ENCODE results near the gene TMEM240.
"Not testable (repeated sequence)": the region's sequence is repeated elsewhere in the genome, so short reads cannot be mapped to it uniquely, and the experiment has no call there.

Gene TMEM240

DNA sequence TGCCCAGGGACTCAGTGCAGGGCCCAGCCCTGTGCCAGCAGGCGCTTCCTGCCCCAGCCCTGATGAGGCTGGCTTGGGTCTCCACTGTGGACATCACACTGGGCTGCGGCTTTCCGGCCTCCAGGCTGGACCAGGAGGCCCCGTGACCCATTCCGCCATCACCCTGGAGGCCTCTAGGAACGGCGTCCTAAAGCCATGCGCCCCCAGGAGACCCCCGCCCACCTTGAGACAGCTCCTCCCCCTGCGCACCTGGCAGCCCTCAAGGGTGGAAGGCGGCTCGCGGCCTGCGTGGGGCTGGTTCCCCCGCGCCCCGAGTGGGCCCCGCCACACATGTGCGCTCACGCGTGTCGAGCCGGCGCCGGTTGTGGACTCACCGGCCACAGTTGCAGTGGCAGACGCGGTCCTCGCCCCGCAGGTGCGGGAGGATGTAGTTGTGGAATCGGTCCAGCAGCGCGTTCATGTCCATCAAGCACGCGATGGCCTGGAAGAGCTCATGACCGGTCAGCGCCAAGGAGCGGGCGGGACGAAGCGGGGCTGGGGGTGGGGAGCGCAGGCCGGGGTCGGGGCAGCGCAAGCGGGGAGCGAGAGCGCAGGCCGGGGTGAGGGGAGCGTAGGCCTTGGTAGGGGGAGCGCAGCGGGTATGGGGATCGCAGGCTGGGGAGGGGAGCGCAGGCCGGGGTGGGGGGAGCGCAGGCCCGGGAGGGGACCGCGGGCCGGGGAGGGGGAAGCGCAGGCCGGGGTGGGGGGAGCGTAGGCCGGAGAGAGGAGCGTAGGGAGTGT lies 924 bp downstream of the TMEM240 start:
- no peak for DNase-seq

DNA sequence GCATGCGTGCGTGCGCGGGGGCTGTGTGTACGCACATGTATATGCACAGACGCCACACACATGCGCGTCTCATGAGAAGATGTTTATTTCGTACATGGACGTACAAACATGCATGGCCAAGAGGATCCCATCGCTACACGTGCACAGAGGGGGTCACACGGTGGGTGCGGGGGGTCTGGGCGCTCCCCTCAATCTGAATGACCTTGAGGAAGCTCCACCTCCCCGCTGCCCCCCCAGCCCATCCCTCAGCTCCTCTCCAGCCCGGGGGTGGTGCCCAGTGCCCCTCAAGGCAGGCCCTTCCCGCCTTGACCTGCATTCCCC lies 1.5 kb downstream of the TMEM240 start:
- DNase-seq: no peak

DNA sequence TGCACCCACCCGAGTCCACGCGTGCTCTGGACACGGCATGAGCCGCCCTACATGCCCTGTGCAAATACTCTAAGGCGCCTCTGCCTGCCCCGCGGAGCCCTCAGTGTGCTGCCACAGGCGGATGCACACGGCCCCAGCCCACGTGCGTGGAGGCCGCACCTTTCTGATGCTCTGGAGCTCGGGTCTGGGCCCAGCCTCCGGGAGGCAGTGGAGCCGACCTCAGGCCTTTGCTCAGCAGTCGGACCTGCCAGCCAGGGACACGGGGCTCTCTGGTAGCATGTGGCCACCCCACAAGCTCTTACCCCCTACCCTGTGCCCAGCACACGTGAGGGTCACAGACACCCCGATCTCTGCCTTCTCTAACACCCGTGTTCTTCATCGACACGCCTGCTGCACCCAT lies 2.1 kb downstream of the TMEM240 start:
- no peak for DNase-seq

DNA sequence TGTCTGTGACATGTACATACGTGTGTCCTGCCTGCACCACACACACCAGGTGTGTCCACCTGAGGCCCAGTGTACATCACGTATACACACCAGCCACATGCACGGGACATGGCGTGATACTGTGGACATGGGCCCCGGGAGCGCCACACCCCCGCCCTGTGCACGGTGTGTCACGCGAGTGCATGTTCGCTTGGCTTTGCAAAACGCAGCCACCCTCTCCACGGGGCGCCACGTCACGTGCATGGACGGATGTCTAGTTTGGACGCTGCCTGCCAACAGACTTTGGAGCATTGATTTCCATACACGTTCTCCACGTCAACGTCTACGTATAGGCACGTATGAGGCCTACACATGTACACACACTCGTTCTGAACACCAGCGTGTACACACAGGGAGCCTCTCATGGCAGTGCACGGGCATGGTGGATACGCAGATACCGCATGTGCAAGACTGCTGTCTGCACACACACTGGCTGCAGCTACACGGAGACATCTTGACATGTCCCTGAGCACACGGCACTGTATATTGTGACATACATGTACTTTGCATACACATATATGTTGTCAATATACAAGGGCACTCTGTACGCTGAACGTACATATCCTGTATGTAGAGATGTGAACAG lies 2.7 kb downstream of the TMEM240 start:
- DNase-seq: no peak

DNA sequence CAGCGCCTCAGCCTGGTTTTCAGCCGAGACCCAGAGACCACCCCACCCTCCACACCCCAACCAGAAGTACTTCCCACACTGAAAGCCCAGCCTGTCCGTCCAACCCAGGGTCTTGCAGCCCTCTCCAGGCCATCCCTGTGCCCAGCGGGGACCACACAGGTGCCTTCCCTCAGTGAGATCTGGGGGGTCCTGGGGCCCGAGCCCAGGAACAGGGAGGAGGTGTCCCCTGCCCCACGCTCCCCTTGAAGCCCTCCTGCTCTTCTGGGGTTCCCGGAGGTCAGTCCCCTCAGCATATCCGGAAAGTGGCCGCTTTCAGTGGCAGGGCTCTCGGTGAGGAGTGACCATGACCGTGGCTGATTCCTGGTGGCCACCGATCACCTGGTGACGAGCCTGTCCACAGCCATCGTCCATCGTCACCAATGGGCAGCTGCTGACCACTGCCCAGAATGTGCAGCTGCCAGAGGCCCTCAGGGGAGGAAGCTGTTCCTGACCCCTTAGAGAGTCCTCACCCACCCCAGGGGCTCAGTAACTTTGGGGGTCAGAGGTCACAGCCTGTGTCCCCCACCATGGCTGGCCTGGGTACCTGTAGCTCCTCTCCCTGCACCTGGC lies 3.4 kb downstream of the TMEM240 start:
- DNase-seq: no peak

DNA sequence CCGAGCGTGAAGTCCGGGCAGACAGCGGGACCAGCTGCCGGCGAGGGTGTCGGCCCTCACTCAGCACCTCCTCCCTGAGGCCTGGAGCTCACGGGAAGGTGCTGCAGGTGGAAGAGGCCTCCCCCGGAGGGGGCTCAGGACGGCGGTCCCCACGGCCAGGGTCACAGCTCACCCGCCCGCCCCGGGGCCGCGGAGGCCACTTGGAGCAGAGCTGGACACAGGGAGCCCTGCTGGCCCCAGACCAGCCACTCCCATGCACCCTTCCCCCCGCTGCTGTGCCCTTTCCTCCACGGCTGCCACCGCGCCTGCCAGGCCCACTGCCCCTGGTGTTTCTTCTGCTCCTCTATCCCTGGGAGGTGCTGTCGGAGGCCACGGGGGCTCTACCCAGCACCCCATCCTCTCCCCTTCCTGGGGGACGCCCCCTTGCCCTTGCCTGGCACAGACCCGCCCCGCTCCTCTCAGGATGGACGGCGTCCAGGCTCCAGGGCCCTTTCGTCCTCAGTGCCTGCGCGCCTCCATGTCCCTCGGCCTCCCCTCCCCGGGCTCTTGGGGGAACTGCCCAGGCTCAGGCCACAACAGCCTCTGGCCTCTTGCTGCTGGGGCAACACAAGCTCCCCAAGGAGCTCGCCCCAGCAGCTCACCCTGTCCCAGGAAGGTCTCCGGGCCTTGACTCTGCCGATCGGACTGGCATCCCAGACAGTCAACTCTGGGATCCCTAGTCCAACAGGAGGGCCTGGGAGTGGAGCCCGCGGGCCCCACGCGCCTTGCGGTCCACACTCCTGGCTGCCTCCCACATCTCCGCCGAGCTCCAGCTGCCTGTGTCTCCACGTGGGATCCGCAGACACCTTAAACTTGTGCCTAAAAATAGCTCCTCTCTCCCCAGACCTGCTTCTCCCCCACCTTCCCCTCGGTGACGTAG lies 4.1 kb downstream of the TMEM240 start:
- DNase-seq: no peak

DNA sequence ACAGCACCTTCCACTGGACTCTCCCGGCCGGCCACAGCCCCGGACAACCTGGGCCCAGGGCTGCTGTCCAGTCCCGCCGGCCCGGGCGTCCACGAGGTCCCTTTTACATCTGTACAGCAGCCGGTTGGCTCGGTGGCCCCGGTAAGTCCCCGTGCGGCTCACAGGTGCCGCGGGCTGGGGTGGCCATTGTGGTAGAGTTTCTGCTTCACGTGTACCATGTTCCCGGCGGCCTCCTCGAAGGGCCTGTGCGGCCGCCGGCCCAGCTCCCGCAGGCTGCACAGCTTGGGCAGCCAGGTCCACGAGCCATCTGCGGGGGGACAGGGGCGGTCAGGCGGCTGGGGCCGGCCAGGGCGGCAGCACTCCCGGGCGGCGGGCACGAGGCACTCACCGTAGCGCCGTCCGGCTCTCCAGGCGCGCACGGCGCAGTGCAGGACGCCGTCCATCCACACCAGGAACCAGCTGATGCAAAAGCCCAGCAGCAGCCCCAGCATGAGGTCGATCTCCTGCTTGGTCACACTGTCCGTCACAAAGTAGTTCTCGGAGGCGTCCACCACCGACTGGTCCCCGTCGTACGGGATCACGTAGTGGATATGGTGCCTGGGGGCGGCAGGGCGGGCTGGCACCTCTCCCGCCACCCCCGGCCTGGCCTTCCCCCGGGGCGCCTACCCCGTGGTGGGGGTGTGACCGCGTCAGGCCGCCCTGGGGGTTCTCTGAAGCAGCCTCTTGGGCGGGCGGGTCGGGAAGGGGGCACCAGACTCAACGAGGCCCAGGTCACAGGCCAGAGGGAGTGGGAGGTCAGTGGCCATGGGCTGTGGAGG lies 5.0 kb downstream of the TMEM240 start:
- DNase-seq: no peak

DNA sequence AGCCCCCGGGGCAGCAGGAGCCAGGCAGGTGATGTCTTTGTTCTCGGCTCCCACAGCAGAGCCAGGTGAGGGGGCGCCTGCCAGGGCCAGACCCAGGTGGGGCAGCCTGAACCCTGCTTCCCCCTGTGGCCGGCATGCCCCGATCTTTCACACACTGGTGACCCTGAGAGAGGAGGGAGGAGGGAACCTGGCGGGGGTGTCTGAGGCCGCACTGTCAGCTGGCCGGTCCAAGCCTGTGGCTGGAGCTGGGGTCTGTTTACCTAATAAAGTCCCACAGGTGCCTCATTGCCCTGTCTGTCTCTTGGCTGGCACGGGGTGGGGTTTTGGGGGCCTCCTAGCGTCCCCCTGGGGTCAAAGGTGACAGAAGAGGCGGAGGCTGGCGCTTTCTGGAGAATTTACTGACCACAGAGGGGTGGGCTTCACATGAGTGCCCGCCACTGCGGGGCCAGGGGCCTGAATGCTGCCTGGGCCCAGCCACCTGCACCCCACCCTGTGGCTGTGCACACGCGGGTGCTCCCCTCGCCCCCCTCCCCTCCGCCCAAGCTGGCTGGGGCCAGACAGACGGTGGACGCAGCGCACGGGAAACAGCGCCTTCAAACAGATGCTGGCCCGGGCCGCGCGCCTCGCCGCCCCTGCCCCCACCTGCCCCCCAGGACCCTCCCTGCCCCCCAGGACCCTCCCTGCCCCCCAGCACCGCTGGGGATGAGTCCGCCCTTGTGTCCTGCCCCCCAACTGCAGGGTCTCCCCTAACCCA lies 5.8 kb downstream of the TMEM240 start:
- no peak for DNase-seq

DNA sequence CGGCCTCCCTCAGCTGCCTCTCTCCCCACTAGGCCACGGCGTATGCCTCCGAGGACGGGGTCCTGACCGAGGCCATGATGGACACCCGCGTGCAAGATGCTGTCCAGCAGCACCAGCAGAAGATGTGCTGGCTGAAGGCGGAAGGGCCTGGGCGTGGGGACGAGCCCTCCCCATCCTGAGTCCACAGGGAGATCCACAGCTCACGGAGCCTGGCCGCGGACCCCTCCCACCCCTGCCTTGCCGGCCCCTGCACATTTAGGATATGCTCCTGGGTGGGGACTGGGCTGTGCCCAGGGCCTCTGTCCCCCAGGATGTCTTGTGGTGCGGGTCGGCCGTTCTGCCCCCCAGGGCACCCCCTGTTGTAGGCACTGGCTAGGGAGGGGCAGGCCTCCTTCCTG lies 6.5 kb downstream of the TMEM240 start:
- not testable (repeated sequence) for DNase-seq

DNA sequence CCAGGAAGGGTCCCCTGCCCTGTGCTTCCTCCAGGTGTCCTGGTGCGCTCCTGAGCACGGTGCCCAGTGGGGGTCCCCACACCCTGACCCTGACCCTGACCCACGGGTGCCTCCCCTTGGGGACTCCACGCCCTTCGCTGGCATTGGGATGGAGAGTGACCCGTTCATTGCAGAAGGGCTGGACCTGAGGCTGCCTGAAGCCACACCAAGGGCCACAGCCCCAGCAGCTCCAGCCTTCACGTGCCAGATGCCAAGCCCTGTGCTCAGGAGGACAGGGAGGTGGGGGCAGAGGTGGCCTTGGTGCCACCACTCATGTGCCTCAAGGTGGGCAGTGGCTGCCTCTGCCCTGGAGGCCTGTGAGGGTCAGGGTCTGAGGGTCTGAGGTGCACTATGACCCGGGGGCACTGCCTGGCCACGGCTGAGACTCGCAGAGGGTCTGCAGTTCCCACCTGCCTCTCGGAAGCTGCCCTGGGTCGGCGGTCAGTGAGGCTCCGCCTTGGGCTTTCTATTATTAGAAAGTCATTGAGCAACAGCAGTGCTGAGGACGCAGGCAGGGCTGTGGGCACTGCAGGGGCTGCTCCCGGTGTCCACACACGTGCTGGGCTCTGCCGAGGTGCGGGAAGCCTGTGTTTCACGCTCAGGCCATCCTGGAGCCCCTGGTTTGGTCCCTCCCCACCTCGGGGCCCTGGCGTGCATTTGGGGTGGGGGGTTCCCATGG lies 7.1 kb downstream of the TMEM240 start:
- not testable (repeated sequence) for DNase-seq

DNA sequence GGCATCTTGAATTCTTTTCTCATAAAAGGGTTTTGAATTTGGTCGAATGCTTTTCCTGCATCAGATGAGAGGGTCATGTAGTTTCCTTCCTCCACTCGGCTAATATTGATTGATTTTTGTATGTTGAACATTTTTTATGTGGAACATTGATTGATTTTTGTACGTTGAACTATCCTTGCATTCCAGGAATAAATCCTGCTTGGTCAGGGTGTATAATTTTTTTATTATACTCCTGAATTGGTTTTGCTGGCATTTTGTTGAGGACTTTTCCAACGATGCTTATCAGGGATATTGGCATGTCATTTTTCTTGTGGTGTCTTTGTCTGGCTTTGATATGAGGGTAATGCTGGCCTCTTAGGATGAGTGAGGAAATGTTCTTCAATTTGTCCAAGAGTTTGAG lies 8.5 kb downstream of the TMEM240 start:
- DNase-seq: no peak

DNA sequence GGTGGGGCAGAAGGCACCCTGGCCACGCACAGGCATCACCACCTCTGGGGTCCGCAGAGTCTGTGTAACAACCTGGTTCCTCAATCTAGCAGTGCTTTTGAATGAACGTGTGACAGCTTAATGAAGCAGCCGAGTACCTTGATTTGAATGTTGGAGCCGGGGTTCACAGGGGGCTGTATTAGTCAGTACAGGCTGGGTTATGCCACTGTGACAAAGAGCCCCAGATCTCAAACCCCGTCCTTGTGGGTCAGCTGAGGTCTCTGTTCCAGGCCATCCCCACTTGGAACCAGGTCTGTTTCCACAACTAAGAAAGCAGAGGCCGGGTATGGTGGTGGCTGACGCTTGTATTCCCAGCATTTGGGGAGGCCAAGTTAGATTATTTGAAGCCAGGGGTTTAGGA lies 10.5 kb downstream of the TMEM240 start:
- no peak for DNase-seq

DNA sequence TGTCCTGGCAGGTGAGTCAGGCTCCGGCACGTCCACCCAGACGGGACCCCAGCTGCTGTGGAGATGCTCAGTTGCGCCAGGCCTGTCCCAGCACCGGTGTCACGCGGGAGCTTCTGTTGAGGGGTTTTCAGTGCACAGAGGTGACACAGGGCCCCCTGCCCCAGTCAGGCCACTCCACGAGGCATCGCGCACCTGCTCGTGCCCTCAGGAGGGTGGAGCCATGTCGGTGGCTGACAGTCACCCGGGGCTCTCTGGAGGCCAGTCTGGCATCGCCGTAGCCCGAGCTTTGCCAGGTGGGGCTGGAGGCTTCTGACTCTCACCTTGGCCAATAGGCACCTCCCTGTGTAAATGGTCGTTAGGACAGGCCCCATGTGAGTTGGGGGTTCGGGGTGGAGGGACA lies 11.1 kb downstream of the TMEM240 start:
- DNase-seq: no peak

DNA sequence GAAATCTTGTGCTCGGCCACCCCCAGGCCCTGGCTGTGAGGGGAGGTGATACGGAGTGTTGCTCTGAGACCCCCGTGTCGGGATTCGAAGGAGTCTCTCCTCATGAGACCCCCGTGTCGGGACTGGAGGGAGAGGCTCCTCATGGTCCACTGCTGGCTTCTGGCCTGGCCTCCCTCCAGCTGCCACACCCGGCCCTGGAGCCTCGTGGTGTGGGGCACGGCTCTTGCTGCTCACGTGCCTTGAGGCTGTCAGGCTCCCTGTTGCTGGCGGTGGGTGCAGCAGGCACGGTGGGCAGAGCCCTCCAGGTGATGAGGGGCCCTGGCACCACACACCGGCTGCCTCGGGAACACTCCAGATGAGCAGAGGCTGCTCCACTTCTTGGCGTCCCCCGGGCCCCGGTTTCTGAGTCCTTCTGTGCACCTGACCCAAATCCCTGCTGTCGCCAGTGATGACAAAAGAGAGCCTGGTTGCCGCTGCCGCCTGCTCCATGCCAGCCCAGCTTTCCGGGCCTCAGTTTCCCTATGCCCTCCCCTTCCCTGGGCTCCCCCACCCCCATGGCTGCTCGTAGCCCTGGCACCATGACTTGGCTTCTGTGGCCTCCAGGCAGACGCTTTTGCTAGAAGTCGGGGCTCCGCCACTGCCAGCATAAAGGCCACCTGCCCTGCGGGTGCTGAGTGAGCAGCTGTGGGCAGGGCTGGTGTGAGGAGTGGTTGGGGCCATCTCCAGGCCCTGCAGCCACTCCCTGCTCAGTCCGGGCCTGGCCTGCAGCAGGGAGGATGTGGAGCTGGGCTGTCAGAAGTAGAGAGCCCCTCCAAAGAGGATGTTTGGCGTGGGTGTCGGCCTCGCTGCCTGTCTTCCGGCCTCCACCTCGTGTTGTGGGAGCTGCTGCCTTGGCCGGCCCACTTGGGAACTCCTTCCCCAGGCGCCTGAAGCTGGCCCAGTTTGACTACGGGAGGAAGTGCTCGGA lies 11.8 kb downstream of the TMEM240 start:
- no peak for DNase-seq

DNA sequence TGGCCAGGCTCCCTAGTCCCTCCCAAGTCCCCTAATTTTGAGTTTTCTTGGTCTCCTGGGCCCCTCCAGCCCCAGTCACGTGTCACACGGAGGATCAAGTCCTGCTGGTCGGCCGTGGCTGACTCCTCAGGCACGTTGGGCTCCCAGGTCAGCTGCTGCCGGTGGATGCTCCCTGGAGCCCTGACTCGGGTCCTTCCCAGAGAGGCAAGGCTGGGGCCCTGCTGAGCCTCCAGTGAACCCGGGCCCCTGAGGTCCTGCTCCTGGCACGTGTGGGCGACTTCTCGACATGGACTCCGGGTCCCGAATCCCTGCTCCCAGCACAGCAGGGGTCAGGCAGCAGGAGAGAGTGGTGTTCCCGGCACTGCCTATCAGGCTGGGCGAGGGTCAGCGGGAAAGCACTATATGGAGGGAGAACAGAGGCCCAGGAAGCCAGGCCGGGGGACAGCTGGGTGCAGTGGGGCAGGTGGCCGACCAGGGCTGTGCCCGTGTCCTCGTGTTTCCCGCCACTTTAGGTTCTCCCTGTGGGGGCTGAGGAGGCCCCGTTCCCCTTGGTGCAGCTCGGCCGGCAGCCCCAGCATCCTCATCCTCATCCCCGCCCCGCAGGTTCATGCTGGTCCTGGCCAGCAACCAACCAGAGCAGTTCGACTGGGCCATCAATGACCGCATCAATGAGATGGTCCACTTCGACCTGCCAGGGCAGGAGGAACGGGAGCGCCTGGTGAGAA lies 13.2 kb downstream of the TMEM240 start:
- no peak for DNase-seq

DNA sequence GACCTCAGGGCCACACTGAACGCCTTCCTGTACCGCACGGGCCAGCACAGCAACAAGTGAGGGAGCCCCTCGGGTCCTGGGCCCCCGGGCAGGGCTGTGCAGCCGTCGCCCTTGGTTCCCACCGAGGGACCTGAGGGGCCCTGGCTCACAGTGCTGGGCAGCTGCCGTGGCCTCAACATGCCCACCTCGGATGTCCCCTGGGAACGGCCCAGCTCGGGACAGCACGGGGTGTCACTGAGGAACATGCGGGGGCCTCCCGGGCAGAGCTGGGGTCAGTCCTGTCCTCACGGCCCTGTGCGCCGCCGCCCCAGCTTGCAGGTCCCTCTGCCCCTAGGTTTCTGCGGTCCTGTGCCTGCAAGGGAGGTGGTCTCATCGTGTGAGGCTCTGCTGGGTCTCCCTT lies 13.9 kb downstream of the TMEM240 start:
- not testable (repeated sequence) for DNase-seq

DNA sequence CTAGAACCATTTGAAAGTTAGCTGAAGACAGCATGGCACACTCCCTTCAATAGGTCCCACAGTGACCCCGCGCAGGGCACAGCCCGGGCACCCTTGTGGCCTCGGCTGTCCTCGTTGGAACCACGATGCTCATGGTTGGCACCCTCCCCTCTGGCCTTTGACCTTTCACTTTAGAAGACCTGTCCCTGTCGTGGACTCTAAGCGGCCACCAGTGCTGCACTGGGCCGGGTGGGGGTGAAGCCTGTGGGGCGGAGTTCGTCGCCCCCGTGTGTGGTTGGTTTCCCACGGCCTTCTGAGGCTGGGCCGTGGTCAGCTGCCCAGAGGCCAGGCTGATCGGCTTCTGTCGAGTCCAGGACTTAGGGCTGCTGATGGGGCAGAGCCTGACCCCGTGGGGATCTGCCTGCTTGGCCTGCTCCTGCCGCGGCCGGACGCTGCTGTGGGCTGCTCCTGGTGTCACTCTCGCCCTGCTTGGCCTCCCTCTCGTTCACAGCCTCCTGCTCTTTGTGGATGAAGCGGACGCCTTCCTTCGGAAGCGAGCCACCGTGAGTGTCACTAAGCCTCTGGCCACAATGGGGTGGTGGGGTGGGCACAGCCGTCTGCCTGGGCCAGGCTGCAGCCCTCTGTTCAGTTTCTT lies 15.6 kb downstream of the TMEM240 start:
- DNase-seq: not testable (repeated sequence)

DNA sequence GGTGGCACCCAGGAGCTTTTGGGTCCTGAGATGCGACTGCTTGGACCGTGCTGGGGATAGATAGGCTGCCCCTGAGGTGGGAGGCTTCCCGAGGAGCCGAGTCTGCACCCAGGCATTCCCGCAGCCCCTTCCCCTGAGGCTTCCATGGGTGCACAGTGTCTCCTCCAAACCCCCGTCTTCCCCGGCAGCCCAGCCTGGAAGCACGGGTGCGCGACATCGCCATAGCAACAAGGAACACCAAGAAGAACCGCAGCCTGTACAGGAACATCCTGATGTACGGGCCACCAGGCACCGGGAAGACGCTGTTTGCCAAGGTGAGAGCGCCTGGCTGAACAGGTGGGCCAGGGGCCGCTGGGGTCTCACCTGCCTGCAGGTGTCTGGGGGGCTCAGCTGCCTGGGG lies 16.8 kb downstream of the TMEM240 start:
- DNase-seq: not testable (repeated sequence)

DNA sequence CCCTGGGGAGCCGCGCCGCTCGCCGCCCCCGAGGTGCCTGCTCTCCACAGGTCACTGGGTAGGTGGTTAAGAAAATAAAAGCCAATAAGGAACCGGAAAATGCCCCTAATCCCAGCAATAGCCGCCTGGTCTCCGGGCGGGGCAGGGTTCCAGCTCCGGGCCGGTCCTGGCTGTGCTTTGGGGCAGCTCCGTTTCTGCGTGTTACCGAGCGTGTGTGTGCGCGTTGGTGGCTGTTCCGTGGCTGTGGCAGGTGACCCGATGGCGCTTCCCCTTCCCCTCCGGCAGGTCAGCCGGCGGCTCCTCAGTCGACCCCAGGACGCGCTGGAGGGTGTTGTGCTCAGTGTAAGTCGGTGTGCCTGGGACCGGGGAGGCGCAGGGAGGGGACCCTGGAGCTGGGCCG lies 17.2 kb downstream of the TMEM240 start:
- not testable (repeated sequence) for DNase-seq
